ENCODE measurements around the gene FAAH.

GRCh38 chr1:46394108-46394871 lies at the start of gene FAAH:
- TF ChIP-seq POLR2A (IDR thresholded peaks at IDR 0.05; ENCODE audit: low read length) (no peak), GATA1 (IDR thresholded peaks at IDR 0.05; ENCODE audit: low read depth, low read length) (no peak)
